ENCODE data around the gene TYRP1. TPM values are rescaled to one million over a fixed set of nuclear protein-coding genes. Genes with fewer than 3 reads are reported as not detected.
"Not testable (repeated sequence)": the region's sequence is repeated elsewhere in the genome, so short reads cannot be mapped to it uniquely, and the experiment has no call there.

The TYRP1 gene
- polyA plus RNA-seq, 3 donors from 2014 or later = not detected

- H3K9me3 Mint-ChIP-seq = peaks cover 7 to 35% (median 12%) of the 10 kb centered on the region in 6 donors
- not testable (repeated sequence) for H3K4me1 Mint-ChIP-seq; DNase-seq; H3K4me3 Mint-ChIP-seq; H3K27ac Mint-ChIP-seq; H3K27me3 Mint-ChIP-seq (ENCODE audit: low read depth in 3 of 3); H3K36me3 Mint-ChIP-seq
These were observed 15.6 kb upstream of the TYRP1 start for GRCh38 chr9:12677462-12678126.

DNA sequence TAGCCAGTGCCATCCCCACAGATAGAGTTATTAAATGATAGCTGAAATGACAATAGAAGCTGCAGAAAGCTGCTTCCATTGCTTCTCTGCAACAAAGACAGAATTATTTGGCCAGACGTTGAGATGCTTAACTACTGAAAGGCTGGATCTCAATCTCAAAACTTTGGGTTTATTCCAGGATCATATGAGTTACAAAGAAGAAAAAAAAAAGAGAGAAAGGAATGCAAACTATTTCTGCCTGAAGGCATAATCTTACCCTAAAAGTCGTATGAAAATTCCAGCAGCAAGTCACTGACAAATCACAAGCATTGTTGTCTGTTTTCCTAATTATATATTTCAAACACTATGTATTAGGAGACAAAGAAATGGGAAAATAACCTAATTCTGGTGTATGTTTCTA, 12.8 kb upstream of the TYRP1 start:
- no peak overlapping the region for H3K27ac Mint-ChIP-seq
- H3K27me3 Mint-ChIP-seq (ENCODE audit: low read depth in 3 of 3) = peaks cover 0 to 2% (median 0%) of the 10 kb centered on the region in 3 donors
- peaks cover 7 to 48% (median 21%) of the 10 kb centered on the region in 6 donors for H3K9me3 Mint-ChIP-seq
- H3K4me1 Mint-ChIP-seq = no peaks in the 10 kb centered on the region
- DNase-seq = no peak
- H3K36me3 Mint-ChIP-seq = peaks cover 0 to 4% (median 0%) of the 10 kb centered on the region in 3 donors
- no peak overlapping the region for H3K4me3 Mint-ChIP-seq

GRCh38 chr9:12680757-12681156, 12.4 kb upstream of the TYRP1 start:
- DNase-seq = no peak
- H3K4me1 Mint-ChIP-seq = no peaks in the 10 kb centered on the region
- H3K9me3 Mint-ChIP-seq = peaks cover 7 to 49% (median 22%) of the 10 kb centered on the region in 6 donors
- H3K36me3 Mint-ChIP-seq = peaks cover 0 to 4% (median 0%) of the 10 kb centered on the region in 3 donors
- no peak overlapping the region for H3K4me3 Mint-ChIP-seq
- peaks cover 0 to 2% (median 0%) of the 10 kb centered on the region in 3 donors for H3K27me3 Mint-ChIP-seq (ENCODE audit: low read depth in 3 of 3)
- no peak overlapping the region for H3K27ac Mint-ChIP-seq

DNA sequence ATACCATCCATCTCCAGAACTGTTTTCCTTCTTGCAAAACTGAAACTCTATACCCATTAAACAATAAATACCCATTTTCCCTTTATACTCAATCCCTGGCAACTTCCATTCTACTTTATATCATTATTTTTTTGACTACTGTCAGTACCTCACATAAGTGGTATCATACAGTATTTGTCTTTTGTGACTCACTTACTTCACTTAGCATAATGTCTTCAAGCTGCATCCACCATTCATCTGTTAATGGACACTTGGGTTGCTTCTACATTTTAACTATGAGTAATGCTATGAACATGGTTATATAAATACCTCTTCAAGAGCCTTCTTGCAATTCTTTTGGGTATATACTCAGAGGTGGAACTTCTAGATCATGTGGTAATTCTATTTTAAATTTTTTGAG, 11.6 kb upstream of the TYRP1 start:
- Mint-ChIP-seq H3K4me3 (no peak overlapping the region), H3K9me3 (peaks cover 7 to 43% (median 21%) of the 10 kb centered on the region in 6 donors), H3K36me3 (peaks cover 0 to under 1% (median 0%) of the 10 kb centered on the region in 3 donors), H3K27me3 (ENCODE audit: low read depth in 3 of 3) (peaks cover 0 to 2% (median 0%) of the 10 kb centered on the region in 3 donors), H3K4me1 (no peaks in the 10 kb centered on the region), H3K27ac (no peak overlapping the region)
- no peak for DNase-seq

DNA sequence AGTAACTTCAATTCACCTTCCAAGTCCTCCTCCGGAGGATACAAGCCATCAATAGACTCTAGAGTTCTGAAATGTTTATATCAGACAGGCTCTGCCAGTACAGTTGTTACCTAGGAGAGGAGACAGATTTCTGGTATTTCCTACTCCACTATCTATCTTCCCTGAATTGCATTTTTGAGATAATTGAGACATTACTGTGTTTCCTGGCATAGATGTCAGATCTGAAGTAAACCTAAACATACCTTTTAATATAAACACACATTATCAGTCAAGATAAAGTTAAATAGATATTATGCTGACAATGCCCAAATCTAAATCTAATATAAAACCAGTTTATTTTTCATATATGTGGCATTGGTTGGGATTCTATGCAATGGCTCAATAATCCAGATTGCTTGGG, 8.2 kb upstream of the TYRP1 start:
- Mint-ChIP-seq H3K27me3 (ENCODE audit: low read depth in 3 of 3) (no peaks in the 10 kb centered on the region), H3K4me3 (no peak overlapping the region), H3K9me3 (peaks cover 8 to 50% (median 20%) of the 10 kb centered on the region in 6 donors), H3K4me1 (no peaks in the 10 kb centered on the region), H3K36me3 (no peaks in the 10 kb centered on the region), H3K27ac (no peak overlapping the region)
- DNase-seq = no peak

DNA sequence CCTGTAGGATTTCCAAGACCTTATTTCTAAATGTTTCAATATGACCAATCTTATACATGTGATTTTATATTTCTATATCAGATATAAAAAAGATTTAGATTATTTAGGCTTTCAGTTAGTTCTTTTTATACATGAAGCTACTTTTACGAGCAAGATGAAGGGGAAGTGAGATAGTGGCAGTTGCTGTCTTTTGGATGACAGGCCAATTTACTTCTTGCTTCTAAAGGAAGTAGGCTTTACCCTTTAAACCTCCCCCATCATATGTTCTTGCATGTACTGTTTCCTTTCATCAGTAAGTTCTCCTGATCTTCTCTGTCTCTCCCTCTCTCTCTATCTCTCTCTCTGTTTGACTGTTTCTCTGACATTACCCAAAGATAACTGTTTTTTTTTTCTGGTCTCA, 4.0 kb upstream of the TYRP1 start:
- DNase-seq = no peak
- peaks cover 9 to 54% (median 20%) of the 10 kb centered on the region in 6 donors for H3K9me3 Mint-ChIP-seq
- H3K4me3 Mint-ChIP-seq = no peak overlapping the region
- no peaks in the 10 kb centered on the region for H3K4me1 Mint-ChIP-seq
- H3K27me3 Mint-ChIP-seq (ENCODE audit: low read depth in 3 of 3) = no peaks in the 10 kb centered on the region
- H3K36me3 Mint-ChIP-seq = no peaks in the 10 kb centered on the region
- H3K27ac Mint-ChIP-seq = no peak overlapping the region

GRCh38 chr9:12694013-12694412, 828 bp downstream of the TYRP1 start:
- no peak overlapping the region for H3K27ac Mint-ChIP-seq
- no peaks in the 10 kb centered on the region for H3K36me3 Mint-ChIP-seq
- no peaks in the 10 kb centered on the region for H3K4me1 Mint-ChIP-seq
- no peak for DNase-seq
- H3K4me3 Mint-ChIP-seq = no peak overlapping the region
- H3K27me3 Mint-ChIP-seq (ENCODE audit: low read depth in 3 of 3) = peaks cover 0 to under 1% (median 0%) of the 10 kb centered on the region in 3 donors
- peaks cover 6 to 59% (median 18%) of the 10 kb centered on the region in 6 donors for H3K9me3 Mint-ChIP-seq

GRCh38 chr9:12695474-12695873, 2.3 kb downstream of the TYRP1 start:
- Mint-ChIP-seq H3K4me1 (no peaks in the 10 kb centered on the region), H3K9me3 (peaks cover 7 to 51% (median 20%) of the 10 kb centered on the region in 6 donors), H3K27me3 (ENCODE audit: low read depth in 3 of 3) (peaks cover 0 to 2% (median 0%) of the 10 kb centered on the region in 3 donors), H3K36me3 (no peaks in the 10 kb centered on the region), H3K27ac (no peak overlapping the region), H3K4me3 (no peak overlapping the region)
- DNase-seq = no peak

DNA sequence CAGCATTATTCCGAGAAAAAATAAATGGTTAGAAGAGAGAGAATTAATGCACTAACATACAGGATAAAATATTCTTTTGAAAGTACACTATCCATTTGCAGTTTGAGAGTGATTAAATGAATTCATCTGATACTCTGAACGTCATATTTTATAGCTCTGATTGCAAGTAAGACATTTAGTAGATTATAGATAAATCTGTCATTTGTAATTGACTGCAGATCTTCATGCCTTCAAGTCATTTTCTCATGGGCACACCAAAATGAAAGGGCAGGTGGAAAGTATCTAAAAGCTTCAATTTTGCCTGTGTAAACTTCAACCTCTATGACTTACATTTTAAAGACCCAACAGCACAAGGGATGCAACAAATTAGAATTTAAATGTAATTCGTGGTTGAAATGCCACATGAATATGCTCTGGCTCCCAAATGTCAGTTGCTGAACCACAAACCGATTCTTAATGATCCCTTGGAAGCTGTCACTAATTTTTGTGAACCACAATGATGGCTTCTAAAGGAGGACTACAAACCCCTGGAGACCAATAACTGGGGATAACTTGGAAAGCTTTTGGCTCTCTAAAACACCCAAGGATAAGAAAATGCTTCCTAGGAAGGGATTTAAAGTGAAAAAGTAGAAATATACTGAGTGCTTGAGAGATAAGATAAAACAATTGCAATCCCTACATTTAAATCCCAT, 3.9 kb downstream of the TYRP1 start:
- Mint-ChIP-seq H3K4me1 (no peaks in the 10 kb centered on the region), H3K4me3 (no peak overlapping the region), H3K27ac (no peak overlapping the region), H3K36me3 (no peaks in the 10 kb centered on the region), H3K9me3 (peaks cover 7 to 53% (median 18%) of the 10 kb centered on the region in 6 donors), H3K27me3 (ENCODE audit: low read depth in 3 of 3) (peaks cover 0 to 2% (median 0%) of the 10 kb centered on the region in 3 donors)
- DNase-seq = no peak

GRCh38 chr9:12697719-12698118, 4.5 kb downstream of the TYRP1 start:
- Mint-ChIP-seq H3K4me1 (no peaks in the 10 kb centered on the region), H3K27ac (no peak overlapping the region), H3K4me3 (no peak overlapping the region), H3K27me3 (ENCODE audit: low read depth in 3 of 3) (peaks cover 0 to 2% (median 0%) of the 10 kb centered on the region in 3 donors), H3K36me3 (no peaks in the 10 kb centered on the region), H3K9me3 (peaks cover 9 to 49% (median 17%) of the 10 kb centered on the region in 6 donors)
- no peak for DNase-seq

DNA sequence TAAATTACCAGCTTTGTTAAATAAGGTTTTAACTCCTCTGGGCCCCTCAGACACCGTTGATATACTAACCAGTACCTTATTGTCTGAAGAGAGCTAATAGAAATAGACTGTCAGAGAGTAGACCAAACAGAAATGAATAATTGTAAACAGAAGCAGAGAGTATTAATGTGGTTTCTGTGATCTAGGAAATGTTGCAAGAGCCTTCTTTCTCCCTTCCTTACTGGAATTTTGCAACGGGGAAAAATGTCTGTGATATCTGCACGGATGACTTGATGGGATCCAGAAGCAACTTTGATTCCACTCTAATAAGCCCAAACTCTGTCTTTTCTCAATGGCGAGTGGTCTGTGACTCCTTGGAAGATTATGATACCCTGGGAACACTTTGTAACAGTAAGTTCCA, 5.1 kb downstream of the TYRP1 start:
- Mint-ChIP-seq H3K9me3 (peaks cover 9 to 46% (median 15%) of the 10 kb centered on the region in 6 donors), H3K4me3 (no peak overlapping the region), H3K27ac (no peak overlapping the region), H3K27me3 (ENCODE audit: low read depth in 3 of 3) (peaks cover 0 to 2% (median 0%) of the 10 kb centered on the region in 3 donors), H3K36me3 (no peaks in the 10 kb centered on the region), H3K4me1 (no peaks in the 10 kb centered on the region)
- no peak for DNase-seq

DNA sequence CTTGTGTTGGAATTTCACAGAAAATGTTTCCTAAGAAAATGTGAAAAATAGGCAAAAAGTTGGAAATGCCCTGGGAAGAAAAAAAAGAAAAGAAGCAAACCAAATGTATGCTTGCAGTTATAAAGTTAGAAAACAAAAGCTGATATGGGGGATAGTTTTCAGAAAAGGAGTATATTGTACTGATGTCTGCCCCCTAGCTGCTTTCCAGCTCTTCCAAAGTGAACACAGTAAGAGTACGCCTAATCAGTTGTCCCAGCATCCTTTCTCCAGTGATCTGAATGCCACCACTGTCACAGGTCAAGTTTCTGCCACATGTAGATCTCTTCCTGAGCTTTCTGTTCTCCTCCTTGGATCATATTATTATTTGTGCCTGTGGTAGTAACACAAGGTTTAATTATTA, 5.8 kb downstream of the TYRP1 start:
- peaks cover 0 to 2% (median 0%) of the 10 kb centered on the region in 3 donors for H3K27me3 Mint-ChIP-seq (ENCODE audit: low read depth in 3 of 3)
- no peaks in the 10 kb centered on the region for H3K36me3 Mint-ChIP-seq
- H3K4me1 Mint-ChIP-seq = no peaks in the 10 kb centered on the region
- no peak for DNase-seq
- peaks cover 9 to 41% (median 13%) of the 10 kb centered on the region in 6 donors for H3K9me3 Mint-ChIP-seq
- peak overlapping the region in 1 of 6 donors; percentile 9 for H3K27ac Mint-ChIP-seq
- no peak overlapping the region for H3K4me3 Mint-ChIP-seq

- Mint-ChIP-seq H3K36me3 (no peaks in the 10 kb centered on the region), H3K4me3 (no peak overlapping the region), H3K4me1 (no peaks in the 10 kb centered on the region), H3K27ac (no peak overlapping the region), H3K9me3 (peaks cover 9 to 39% (median 13%) of the 10 kb centered on the region in 6 donors), H3K27me3 (ENCODE audit: low read depth in 3 of 3) (peaks cover 0 to 2% (median 0%) of the 10 kb centered on the region in 3 donors)
- no peak for DNase-seq
These were observed 6.3 kb downstream of the TYRP1 start for GRCh38 chr9:12699529-12699928.

- no peaks in the 10 kb centered on the region for H3K36me3 Mint-ChIP-seq
- H3K4me1 Mint-ChIP-seq = no peaks in the 10 kb centered on the region
- no peak overlapping the region for H3K4me3 Mint-ChIP-seq
- H3K9me3 Mint-ChIP-seq = peaks cover 3 to 32% (median 12%) of the 10 kb centered on the region in 6 donors
- no peak for DNase-seq
- H3K27ac Mint-ChIP-seq = no peak overlapping the region
- H3K27me3 Mint-ChIP-seq (ENCODE audit: low read depth in 3 of 3) = peaks cover 0 to 2% (median 0%) of the 10 kb centered on the region in 3 donors
These were observed 7.9 kb downstream of the TYRP1 start for GRCh38 chr9:12701126-12701525.
